Endothelial cell of umbilical vein (primary cell): ENCODE data around the gene INTS14. TPM values are rescaled to one million over a fixed set of nuclear protein-coding genes. Genes with fewer than 3 reads are reported as not detected.

Experiments used
- BruUV-seq: library from RNA; stranded (reverse); fragments of 400-500 nt; replicated peaks from 2 replicates; lab custom pipeline; 2021; lab: Mats Ljungman, UMichigan
- CTCF ChIA-PET: fragments of 300-600, 350-600 bp; sonication (Branson Sonifier 250); formaldehyde crosslinking; loops from one replicate; lab custom pipeline; 2021; ENCODE audit warnings: antibody characterized with exemption, inconsistent platforms; lab: Charles Lee
- POLR2A ChIA-PET: fragments of 300-600, 350-600 bp; sonication (Branson Sonifier 250); formaldehyde crosslinking; loops from one replicate; lab custom pipeline; 2021; ENCODE audit warnings: antibody characterized with exemption, inconsistent platforms; lab: Charles Lee
- DNase-seq: peaks from one replicate; pipeline ENCODE4 v3.0.0-alpha.2; 2011; ENCODE audit warnings: low read depth, low spot score
- FAIRE-seq: peaks from 2 replicates; lab custom pipeline; 2011; peaks lifted over from hg19 to GRCh38; lab: Jason Lieb, UNC
- H2AFZ ChIP-seq: 2 replicates; pipeline ENCODE4 v1.6.0; 2012; ENCODE audit warnings: low read depth, low read length, control low read depth, inconsistent platforms
- H3K27ac ChIP-seq: 2 replicates; pipeline ENCODE4 v1.5.1; 2011; ENCODE audit warnings: low read depth, mild to moderate bottlenecking, control low read depth, low read length, moderate library complexity; ENCODE audit not compliant: insufficient read depth
- H3K27me3 ChIP-seq, 2 experiments: 2 replicates each; pipeline versions ENCODE4 v1.6.0 to v1.6.1; 2011; ENCODE audit warnings: low read length in 2 of 2, mixed read lengths in 1 of 2; ENCODE audit not compliant: control insufficient read depth in 2 of 2, insufficient read depth in 2 of 2
- H3K36me3 ChIP-seq, 2 experiments: 2 replicates in 1 of 2; 3 replicates in 1 of 2; pipeline ENCODE4 v1.5.1; 2011; ENCODE audit warnings: low read length in 2 of 2, mild to moderate bottlenecking in 1 of 2, moderate library complexity in 1 of 2; ENCODE audit not compliant: control insufficient read depth in 2 of 2, insufficient read depth in 2 of 2; ENCODE audit errors: extremely low read depth in 1 of 2
- H3K4me1 ChIP-seq: 3 replicates; pipeline ENCODE4 v1.5.1; 2011; ENCODE audit warnings: mild to moderate bottlenecking, low read length; ENCODE audit not compliant: control insufficient read depth, insufficient read depth; ENCODE audit errors: extremely low read depth
- H3K4me2 ChIP-seq: 2 replicates; pipeline ENCODE4 v1.6.1; 2011; ENCODE audit warnings: low read length, control low read depth, mixed read lengths; ENCODE audit not compliant: insufficient read depth
- H3K4me3 ChIP-seq, 3 experiments: fragments of 200-600 bp in 1 of 3; sonication (generic), shearing (Covaris generic) in 1 of 3; replicated peaks in 1 of 3; 2 replicates each; pipeline ENCODE4 v1.5.1; 2011 to 2016; ENCODE audit warnings: control low read depth in 3 of 3, low read length in 3 of 3, mild to moderate bottlenecking in 2 of 3, inconsistent platforms in 1 of 3, low read depth in 1 of 3, moderate library complexity in 1 of 3; ENCODE audit not compliant: insufficient read depth in 1 of 3
- H3K79me2 ChIP-seq: 2 replicates; pipeline ENCODE4 v1.6.0; 2012; ENCODE audit warnings: low read length, inconsistent platforms; ENCODE audit not compliant: control insufficient read depth, insufficient read depth
- H3K9ac ChIP-seq: replicated peaks from 2 replicates; pipeline ENCODE3; 2011; ENCODE audit warnings: low read length, control low read depth; ENCODE audit not compliant: insufficient read depth; ENCODE audit errors: extremely low read depth
- H3K9me1 ChIP-seq: replicated peaks from 3 replicates; pipeline ENCODE4 v1.6.0; 2011; ENCODE audit warnings: mild to moderate bottlenecking, low read length; ENCODE audit not compliant: control insufficient read depth, insufficient read depth; ENCODE audit errors: extremely low read depth
- H3K9me3 ChIP-seq: replicated peaks from 2 replicates; pipeline ENCODE4 v1.5.1; 2012; ENCODE audit warnings: low read length, inconsistent platforms; ENCODE audit not compliant: control insufficient read depth, insufficient read depth
- H4K20me1 ChIP-seq: replicated peaks from 2 replicates; pipeline ENCODE3; 2011; ENCODE audit warnings: mild to moderate bottlenecking, low read length; ENCODE audit not compliant: control insufficient read depth, insufficient read depth; ENCODE audit errors: extremely low read depth
- EZH2 ChIP-seq: IDR thresholded peaks from 2 replicates; pipeline ENCODE4 v1.6.1; 2012; ENCODE audit warnings: borderline replicate concordance, low read depth, mild to moderate bottlenecking, moderate library complexity, low read length, inconsistent platforms; ENCODE audit not compliant: severe bottlenecking
- FOS ChIP-seq: IDR thresholded peaks from 2 replicates; pipeline ENCODE4 v1.6.1; 2011; ENCODE audit warnings: mild to moderate bottlenecking, low read length, moderate library complexity, borderline replicate concordance; ENCODE audit not compliant: insufficient read depth
- GATA2 ChIP-seq: IDR thresholded peaks from 2 replicates; pipeline ENCODE4 v1.7.0; 2011; ENCODE audit warnings: low read depth, mild to moderate bottlenecking, moderate library complexity, mixed read lengths, low read length; ENCODE audit not compliant: insufficient read length, insufficient read depth
- JUN ChIP-seq: IDR thresholded peaks from 2 replicates; pipeline ENCODE4 v1.6.1; 2011; ENCODE audit warnings: borderline replicate concordance, low read depth; ENCODE audit not compliant: insufficient read length, insufficient read depth
- MYC ChIP-seq: IDR thresholded peaks from one replicate; pipeline ENCODE4 v1.6.1; 2011; ENCODE audit warnings: mild to moderate bottlenecking, low read depth, low read length
- POLR2A ChIP-seq: IDR thresholded peaks from 2 replicates; pipeline ENCODE4 v1.6.1; 2012; ENCODE audit warnings: low read depth, mild to moderate bottlenecking, control low read depth, low read length
- POLR2AphosphoS5 ChIP-seq: IDR thresholded peaks from 2 replicates; pipeline ENCODE4 v1.6.1; 2012; ENCODE audit warnings: low read depth, mild to moderate bottlenecking, control low read depth, low read length, moderate library complexity; ENCODE audit not compliant: insufficient read depth
- dilution Hi-C: fragments of 300-500 bp; cut with MboI; formaldehyde crosslinking; loops from one replicate; pipeline ENCODE4 v1.15.0; 2019; ENCODE audit warnings: low sequenced_read_pairs; ENCODE audit not compliant: extremely low pct_ligation_motif_present
- intact Hi-C: fragments of 100-400 bp; cut with micrococcal nuclease; formaldehyde crosslinking; loops from one replicate; pipeline ENCODE4 v1.10.0; 2022
- polyA plus RNA-seq, 4 experiments: library from polyadenylated mRNA; depleted of rRNA in 3 of 4; stranded (reverse) in 3 of 4; unstranded in 1 of 4; fragments of >200 nt; gene quantifications; 2 replicates each; pipeline versions ENCODE4 v1.2.1 to v1.2.3, GENCODE V29; 2011 to 2012; ENCODE audit warnings: missing spikeins in 1 of 4
- total RNA-seq: library from RNA; stranded (reverse); gene quantifications from 2 replicates; pipeline ENCODE4 v1.2.3, GENCODE V29; 2021
- TF ChIP-seq, protein P1 (sequence below): IDR thresholded peaks from 2 replicates; pipeline ENCODE4 v1.6.1; 2011; ENCODE audit not compliant: insufficient read depth, insufficient read length
- TF ChIP-seq, protein P2 (sequence below), 2 donors: IDR thresholded peaks; 1 replicate in 1 of 2; 2 replicates in 1 of 2; pipeline ENCODE4 v1.5.1; 2011; ENCODE audit warnings: low read length in 2 of 2, mild to moderate bottlenecking in 2 of 2, moderate library complexity in 2 of 2, control low read depth in 1 of 2, inconsistent platforms in 1 of 2, low read depth in 1 of 2; ENCODE audit not compliant: insufficient read depth in 1 of 2; ENCODE audit errors: extremely low read depth in 1 of 2

INTS14 gene
- total and polyA plus RNA-seq, 2 donors (not counting 3 experiments of a cell fraction or from before 2014, with no cell fraction given): 41.7 to 52.6 TPM

DNA sequence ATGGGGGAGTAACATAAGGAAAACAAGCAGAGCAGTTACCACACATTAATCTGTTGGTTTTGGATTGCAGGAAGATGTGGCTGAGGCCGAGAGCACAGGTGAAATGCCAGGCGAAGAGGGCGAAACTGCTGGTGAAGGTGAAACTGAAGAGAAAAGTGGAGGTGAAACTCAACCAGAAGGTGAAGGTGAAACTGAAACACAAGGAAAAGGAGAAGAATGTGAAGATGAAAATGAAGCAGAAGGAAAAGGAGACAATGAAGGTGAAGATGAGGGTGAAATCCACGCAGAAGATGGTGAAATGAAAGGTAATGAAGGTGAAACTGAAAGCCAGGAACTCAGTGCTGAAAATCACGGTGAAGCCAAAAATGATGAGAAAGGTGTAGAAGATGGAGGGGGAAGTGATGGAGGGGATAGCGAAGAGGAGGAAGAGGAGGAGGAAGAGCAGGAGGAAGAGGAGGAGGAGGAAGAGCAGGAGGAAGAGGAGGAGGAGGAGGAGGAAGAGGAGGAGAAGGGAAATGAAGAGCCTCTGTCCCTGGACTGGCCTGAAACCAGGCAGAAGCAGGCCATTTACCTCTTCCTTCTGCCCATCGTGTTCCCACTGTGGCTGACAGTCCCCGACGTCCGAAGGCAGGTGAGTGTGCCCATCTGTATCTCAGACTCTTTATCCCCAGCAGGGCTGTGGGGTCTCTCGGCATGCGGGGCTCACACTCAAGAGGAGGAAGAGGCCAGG, 39.5 kb upstream of the INTS14 start:
- H3K9me3 ChIP-seq: no peaks in the 10 kb centered on the region
- H3K27ac ChIP-seq: no peak overlapping the region
- TF ChIP-seq, protein P1, sequence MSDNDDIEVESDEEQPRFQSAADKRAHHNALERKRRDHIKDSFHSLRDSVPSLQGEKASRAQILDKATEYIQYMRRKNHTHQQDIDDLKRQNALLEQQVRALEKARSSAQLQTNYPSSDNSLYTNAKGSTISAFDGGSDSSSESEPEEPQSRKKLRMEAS: no peak
- no peak for TF ChIP-seq FOS
- no peak for TF ChIP-seq GATA2
- TF ChIP-seq, protein P2, sequence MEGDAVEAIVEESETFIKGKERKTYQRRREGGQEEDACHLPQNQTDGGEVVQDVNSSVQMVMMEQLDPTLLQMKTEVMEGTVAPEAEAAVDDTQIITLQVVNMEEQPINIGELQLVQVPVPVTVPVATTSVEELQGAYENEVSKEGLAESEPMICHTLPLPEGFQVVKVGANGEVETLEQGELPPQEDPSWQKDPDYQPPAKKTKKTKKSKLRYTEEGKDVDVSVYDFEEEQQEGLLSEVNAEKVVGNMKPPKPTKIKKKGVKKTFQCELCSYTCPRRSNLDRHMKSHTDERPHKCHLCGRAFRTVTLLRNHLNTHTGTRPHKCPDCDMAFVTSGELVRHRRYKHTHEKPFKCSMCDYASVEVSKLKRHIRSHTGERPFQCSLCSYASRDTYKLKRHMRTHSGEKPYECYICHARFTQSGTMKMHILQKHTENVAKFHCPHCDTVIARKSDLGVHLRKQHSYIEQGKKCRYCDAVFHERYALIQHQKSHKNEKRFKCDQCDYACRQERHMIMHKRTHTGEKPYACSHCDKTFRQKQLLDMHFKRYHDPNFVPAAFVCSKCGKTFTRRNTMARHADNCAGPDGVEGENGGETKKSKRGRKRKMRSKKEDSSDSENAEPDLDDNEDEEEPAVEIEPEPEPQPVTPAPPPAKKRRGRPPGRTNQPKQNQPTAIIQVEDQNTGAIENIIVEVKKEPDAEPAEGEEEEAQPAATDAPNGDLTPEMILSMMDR (IDR thresholded peaks at IDR 0.05; ENCODE audit: extremely low read depth in 1 of 2, insufficient read depth in 1 of 2, low read depth in 1 of 2, low read length in 2 of 2): no peak
- TF ChIP-seq POLR2A: no peak
- no peak for TF ChIP-seq MYC
- TF ChIP-seq EZH2: no peak
- TF ChIP-seq POLR2AphosphoS5: no peak
- no peak for TF ChIP-seq JUN
- no peaks in the 10 kb centered on the region for H3K27me3 ChIP-seq
- no peak overlapping the region for H3K4me2 ChIP-seq
- peaks cover 27% of the 10 kb centered on the region for H3K4me1 ChIP-seq
- FAIRE-seq: no peak
- CTCF ChIA-PET: interaction anchor here (1.1 to 1.6 kb wide), 3 partner anchors 9 to 18 kb away, joined by 3 to 7 read pairs (median 4); no protein-coding TSS in a partner anchor
- no peaks in the 10 kb centered on the region for H3K79me2 ChIP-seq
- intact Hi-C loops: no loop called here
- H2AFZ ChIP-seq: no peak overlapping the region
- H3K36me3 ChIP-seq: peaks cover 0 to 3% of the 10 kb centered on the region in 2 experiments
- DNase-seq: no peak
- POLR2A ChIA-PET: no interaction called here
- BruUV-seq: no TSS peak
- no peak overlapping the region for H3K4me3 ChIP-seq
- H3K9me1 ChIP-seq: no peaks in the 10 kb centered on the region
- dilution Hi-C loops: no loop called here
- no peaks in the 10 kb centered on the region for H4K20me1 ChIP-seq
- no peak overlapping the region for H3K9ac ChIP-seq
